Fibroblast of pulmonary artery (primary cell): ENCODE results near the gene GNG7.
A peak's percentile ranks its signal among the peaks of the same experiment; 100 is the strongest.

Experiments
- DNase-seq: peaks from one replicate; pipeline ENCODE4 v3.0.0-alpha.2; 2010; ENCODE audit warnings: low read depth
- H3K4me3 ChIP-seq: replicated peaks from 2 replicates; pipeline ENCODE4 v1.5.1; 2011; ENCODE audit warnings: low read depth, mild to moderate bottlenecking, control low read depth, low read length, moderate library complexity
- CTCF ChIP-seq: IDR thresholded peaks from 2 replicates; pipeline ENCODE4 v1.5.1; 2011; ENCODE audit warnings: mild to moderate bottlenecking, control low read depth, low read length, inconsistent platforms; ENCODE audit errors: missing control alignments

Gene GNG7

GRCh38 chr19:2483084-2483483 lies 219.4 kb downstream of the GNG7 start:
- TF ChIP-seq CTCF, result no peak
- H3K4me3 ChIP-seq, result no peak overlapping the region
- no peak for DNase-seq

- no peak for DNase-seq
- H3K4me3 ChIP-seq, result no peak overlapping the region
Observed at GRCh38 chr19:2482354-2483038, 220.0 kb downstream of the GNG7 start.

GRCh38 chr19:2481466-2481865 lies 221.0 kb downstream of the GNG7 start:
- no peak for DNase-seq
- no peak for TF ChIP-seq CTCF
- H3K4me3 ChIP-seq, result no peak overlapping the region

More at GRCh38 chr19:2482354-2483038, 220.0 kb downstream of the GNG7 start:
- no peak for TF ChIP-seq CTCF

GRCh38 chr19:2479556-2480194 lies 222.8 kb downstream of the GNG7 start:
- DNase-seq, result peak; percentile 40
- peak overlapping the region; percentile 99 for H3K4me3 ChIP-seq
- TF ChIP-seq CTCF, result peak; percentile 3

- peak overlapping the region; percentile 99 for H3K4me3 ChIP-seq
- DNase-seq, result peak; percentile 82
- no peak for TF ChIP-seq CTCF
Observed at GRCh38 chr19:2478756-2479555, 223.5 kb downstream of the GNG7 start.

GRCh38 chr19:2478278-2478755 lies 224.2 kb downstream of the GNG7 start:
- TF ChIP-seq CTCF, result peak; percentile 10
- DNase-seq, result peak; percentile 79
- H3K4me3 ChIP-seq, result peak overlapping the region; percentile 99
